DND-41 (cell line): ENCODE data around the gene SCN9A.

Experiments
- EZH2 ChIP-seq: IDR thresholded peaks from 3 replicates; pipeline ENCODE4 v1.6.1; 2012; ENCODE audit warnings: borderline replicate concordance, low read depth, mild to moderate bottlenecking, moderate library complexity, low read length, inconsistent platforms; ENCODE audit not compliant: severe bottlenecking
- TF ChIP-seq, protein P1 (sequence below): IDR thresholded peaks from 2 replicates; pipeline ENCODE4 v1.5.1; 2012; ENCODE audit warnings: borderline replicate concordance, low read length, moderate library complexity, mild to moderate bottlenecking; ENCODE audit not compliant: poor library complexity, severe bottlenecking; ENCODE audit errors: extremely low read depth

DNA sequence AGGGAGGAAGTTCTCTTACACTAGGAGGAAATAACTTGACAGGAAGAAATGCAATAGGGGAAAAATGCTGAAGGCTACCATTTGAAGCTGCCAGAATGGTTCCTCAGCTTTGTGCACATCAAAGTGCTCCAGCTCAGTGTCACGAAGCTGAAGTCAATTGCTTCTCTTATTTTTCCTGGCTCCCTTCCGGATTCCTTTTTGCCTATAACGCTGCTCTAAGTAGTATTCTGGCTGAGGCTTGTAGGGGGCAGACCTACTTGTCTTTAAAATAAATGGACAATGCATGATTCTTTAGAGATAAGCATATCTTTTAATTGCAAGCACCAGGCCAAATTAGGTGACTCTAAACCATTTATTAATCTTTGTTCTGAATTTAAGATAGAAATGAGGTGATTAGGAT is 187.7 kb downstream of the SCN9A start:
- TF ChIP-seq EZH2 = no peak
- TF ChIP-seq, protein P1, sequence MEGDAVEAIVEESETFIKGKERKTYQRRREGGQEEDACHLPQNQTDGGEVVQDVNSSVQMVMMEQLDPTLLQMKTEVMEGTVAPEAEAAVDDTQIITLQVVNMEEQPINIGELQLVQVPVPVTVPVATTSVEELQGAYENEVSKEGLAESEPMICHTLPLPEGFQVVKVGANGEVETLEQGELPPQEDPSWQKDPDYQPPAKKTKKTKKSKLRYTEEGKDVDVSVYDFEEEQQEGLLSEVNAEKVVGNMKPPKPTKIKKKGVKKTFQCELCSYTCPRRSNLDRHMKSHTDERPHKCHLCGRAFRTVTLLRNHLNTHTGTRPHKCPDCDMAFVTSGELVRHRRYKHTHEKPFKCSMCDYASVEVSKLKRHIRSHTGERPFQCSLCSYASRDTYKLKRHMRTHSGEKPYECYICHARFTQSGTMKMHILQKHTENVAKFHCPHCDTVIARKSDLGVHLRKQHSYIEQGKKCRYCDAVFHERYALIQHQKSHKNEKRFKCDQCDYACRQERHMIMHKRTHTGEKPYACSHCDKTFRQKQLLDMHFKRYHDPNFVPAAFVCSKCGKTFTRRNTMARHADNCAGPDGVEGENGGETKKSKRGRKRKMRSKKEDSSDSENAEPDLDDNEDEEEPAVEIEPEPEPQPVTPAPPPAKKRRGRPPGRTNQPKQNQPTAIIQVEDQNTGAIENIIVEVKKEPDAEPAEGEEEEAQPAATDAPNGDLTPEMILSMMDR = no peak
